HG02943 (cell line): ENCODE measurements around the gene ZNF414.
"Not testable (repeated sequence)": the region's sequence is repeated elsewhere in the genome, so short reads cannot be mapped to it uniquely, and the experiment has no call there.

Source experiments
- ATAC-seq: cut with Tn5 transposase; IDR thresholded peaks from one replicate; pipeline ENCODE4 v1.9.1; 2021; ENCODE audit warnings: mild to moderate bottlenecking, low read depth, moderate library complexity; ENCODE audit not compliant: unreplicated experiment

The ZNF414 gene

GRCh38 chr19:8519388-8519787 lies 5.4 kb upstream of the ZNF414 start:
- ATAC-seq = no peak

GRCh38 chr19:8518536-8518935 lies 4.6 kb upstream of the ZNF414 start:
- no peak for ATAC-seq

- ATAC-seq = no peak
Observed at GRCh38 chr19:8517551-8518442, 3.8 kb upstream of the ZNF414 start.

- no peak for ATAC-seq
Observed at GRCh38 chr19:8515317-8515716, 1.4 kb upstream of the ZNF414 start.

GRCh38 chr19:8514505-8515009 lies 590 bp upstream of the ZNF414 start:
- not testable (repeated sequence) for ATAC-seq

- ATAC-seq = no peak
Observed at GRCh38 chr19:8513036-8513686, 806 bp downstream of the ZNF414 start.

GRCh38 chr19:8512115-8512967 lies 1.6 kb downstream of the ZNF414 start:
- no peak for ATAC-seq

GRCh38 chr19:8511573-8512101 lies 2.3 kb downstream of the ZNF414 start:
- ATAC-seq = no peak

- ATAC-seq = no peak
Observed at GRCh38 chr19:8510589-8511115, 3.3 kb downstream of the ZNF414 start.

GRCh38 chr19:8506402-8506957 lies 7.5 kb downstream of the ZNF414 start:
- ATAC-seq = no peak

- ATAC-seq = no peak
Observed at GRCh38 chr19:8505680-8506401, 8.1 kb downstream of the ZNF414 start.

- ATAC-seq = no peak
Observed at GRCh38 chr19:8504919-8505318, 9.0 kb downstream of the ZNF414 start.

- no peak for ATAC-seq
Observed at GRCh38 chr19:8504171-8504570, 9.8 kb downstream of the ZNF414 start.

GRCh38 chr19:8503510-8503909 lies 10.5 kb downstream of the ZNF414 start:
- no peak for ATAC-seq

- no peak for ATAC-seq
Observed at GRCh38 chr19:8501981-8502380, 12.0 kb downstream of the ZNF414 start.

- ATAC-seq = no peak
Observed at GRCh38 chr19:8501516-8501915, 12.5 kb downstream of the ZNF414 start.

- ATAC-seq = no peak
Observed at GRCh38 chr19:8500158-8500557, 13.8 kb downstream of the ZNF414 start.

GRCh38 chr19:8499048-8499833 lies 14.7 kb downstream of the ZNF414 start:
- no peak for ATAC-seq

- ATAC-seq = no peak
Observed at GRCh38 chr19:8498295-8498694, 15.7 kb downstream of the ZNF414 start.
